Astrocyte (in vitro differentiated cells and primary cell): Measurements from ENCODE around the gene ETV4.

Experiments
- CTCF ChIP-seq: IDR thresholded peaks from 2 replicates; pipeline ENCODE4 v1.5.1; 2011; ENCODE audit warnings: low read depth, mild to moderate bottlenecking, inconsistent platforms, low read length, moderate library complexity; ENCODE audit not compliant: insufficient read depth
- EZH2 ChIP-seq: IDR thresholded peaks from 2 replicates; pipeline ENCODE4 v1.6.1; 2012; ENCODE audit warnings: mild to moderate bottlenecking, low read length, inconsistent platforms; ENCODE audit not compliant: insufficient read depth

DNA sequence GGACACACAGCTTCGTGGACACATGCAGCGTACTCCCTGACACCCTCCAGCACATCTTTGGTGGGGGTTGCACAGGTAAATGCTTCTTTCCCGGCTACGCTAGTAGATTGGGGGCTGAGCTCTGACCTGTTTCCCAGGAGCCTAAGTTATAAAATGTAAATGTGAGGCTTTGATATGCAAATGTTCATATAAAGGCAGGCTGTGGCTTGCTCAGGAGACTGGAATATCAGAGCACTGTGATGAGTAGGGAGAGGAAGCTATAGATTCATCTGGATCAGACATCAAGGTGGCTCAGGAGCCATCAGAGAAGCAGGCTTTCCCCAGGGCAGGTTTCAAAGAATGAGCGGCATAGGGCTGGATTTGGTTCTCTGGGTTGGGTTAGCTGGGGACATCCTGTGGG, 3.4 kb upstream of the ETV4 start:
- TF ChIP-seq EZH2: no peak
- TF ChIP-seq CTCF: no peak
